ENCODE results near the gene UNC50.
"Not testable (repeated sequence)": the region's sequence is repeated elsewhere in the genome, so short reads cannot be mapped to it uniquely, and the experiment has no call there.

The UNC50 gene

DNA sequence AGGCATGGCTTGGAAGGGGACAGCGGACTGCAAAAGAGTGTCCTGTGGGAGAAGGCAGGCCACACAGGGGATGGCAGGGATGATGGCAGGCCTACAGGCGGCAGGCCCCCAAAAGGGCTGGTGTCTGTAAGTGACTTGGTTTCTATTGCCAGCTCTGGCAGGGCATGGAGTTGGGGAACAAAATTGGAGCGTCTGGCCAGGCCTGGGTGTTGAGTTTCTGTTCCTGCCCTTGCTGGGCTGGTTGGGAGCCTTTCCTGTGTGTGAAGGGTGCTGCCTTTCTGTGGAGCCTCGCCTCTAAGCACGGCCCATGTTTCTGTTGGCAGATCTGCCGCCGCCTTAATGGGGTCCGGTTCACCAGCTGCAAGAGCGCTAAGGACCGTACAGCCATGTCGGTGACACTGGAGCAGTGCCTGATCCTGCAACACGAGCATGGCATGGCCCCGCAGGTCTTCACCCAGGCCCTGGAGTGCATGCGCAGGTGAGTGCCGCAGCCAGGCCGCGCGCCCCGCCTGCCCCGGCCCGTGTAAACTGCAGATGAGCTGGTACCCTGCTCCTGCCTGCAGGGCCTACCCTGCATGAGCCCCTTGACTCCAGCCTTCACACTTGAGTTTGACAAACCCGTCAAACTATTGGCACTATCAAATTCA lies 31.6 kb upstream of the UNC50 start:
- no peak for DNase-seq (ENCODE audit: low spot score)

DNA sequence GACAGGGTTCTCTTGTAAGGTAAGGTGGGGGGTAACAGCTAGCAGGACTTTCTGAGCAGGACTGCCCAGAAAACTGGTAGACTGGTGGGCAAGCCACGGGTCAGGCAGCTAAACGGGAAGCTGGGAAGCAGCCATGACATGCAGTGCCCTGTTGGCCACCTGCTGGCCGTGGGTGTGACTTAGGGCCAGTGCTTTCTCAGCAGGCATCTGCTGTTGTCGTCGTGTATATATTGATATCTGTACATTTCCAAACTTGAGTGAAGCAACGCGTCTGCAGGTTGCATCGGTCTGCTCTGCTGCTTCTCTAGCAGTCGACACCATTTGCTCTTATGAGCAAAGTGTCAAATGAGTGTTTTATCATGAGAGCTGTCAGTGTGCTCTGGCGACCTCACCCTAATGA lies 31.1 kb upstream of the UNC50 start:
- no peak for DNase-seq (ENCODE audit: low spot score)

DNA sequence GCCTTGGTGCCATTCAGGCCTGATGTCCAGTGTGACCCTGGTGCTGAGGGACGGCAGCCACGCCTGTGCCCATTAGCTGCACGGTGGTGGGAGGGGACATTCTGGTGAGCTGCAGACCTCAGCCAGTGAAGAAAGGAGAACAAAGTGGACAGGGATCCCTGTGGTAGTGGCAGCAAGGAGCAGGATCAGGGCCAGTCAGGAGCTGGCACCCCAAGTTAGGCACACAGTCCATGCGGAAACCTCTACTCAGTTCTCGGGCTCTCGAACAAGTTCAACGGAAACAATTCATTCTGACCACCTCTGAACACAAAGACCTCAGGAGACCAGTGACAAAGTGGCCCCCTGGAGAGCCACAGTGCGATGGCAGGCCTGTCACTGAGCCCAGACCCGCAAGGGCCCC lies 30.2 kb upstream of the UNC50 start:
- no peak for DNase-seq (ENCODE audit: low spot score)

DNA sequence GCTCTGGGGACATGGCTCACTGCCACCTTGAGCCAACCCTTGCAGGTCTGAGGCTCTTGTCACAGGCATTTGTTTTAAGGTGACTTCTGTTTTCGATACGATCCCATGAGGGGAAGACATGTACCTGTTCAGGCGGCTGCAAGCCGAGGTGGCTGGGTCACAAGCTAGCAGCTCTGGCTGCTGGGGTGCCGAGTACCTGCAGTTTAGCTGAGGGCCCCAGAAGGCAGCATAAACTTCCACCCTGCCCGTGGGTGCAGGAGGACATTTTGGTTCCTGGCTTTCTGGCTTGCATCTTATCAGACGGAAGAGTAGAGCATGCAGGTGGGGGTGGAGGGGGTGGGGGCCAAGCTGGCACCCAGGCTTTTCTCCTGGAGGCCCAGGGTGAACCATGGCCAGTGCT lies 28.5 kb upstream of the UNC50 start:
- DNase-seq (ENCODE audit: low spot score), result no peak

DNA sequence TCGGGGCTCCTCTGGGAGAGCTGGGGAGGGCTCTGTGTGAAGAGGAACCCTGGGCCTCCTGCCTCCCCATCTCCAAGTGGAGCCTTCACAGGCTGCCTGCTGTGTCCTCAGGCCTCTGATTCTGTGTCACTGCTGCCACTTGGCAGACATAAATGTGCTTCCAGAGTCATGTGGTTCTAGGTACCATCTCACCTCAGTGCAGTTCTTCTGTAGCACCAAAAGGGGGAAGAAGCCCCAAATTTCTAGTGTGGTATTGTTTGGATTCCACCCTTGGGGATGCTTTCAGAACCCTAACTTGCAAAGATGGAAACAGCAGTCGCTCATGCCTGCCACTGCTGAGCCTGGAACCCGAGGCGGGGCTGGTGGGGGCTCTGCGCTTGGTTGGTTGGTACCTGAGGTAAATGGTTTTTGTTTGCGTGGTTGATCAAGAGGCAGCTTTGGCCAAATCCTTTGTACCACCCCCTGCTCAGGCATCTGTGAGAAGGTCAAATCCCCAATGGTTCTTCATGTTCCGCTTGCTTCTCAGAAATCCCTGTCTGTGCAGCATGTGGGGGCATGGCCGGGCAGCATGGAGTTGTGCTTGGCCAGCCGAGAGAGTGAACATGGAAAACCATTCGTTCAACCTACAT lies 27.6 kb upstream of the UNC50 start:
- no peak for DNase-seq (ENCODE audit: low spot score)

DNA sequence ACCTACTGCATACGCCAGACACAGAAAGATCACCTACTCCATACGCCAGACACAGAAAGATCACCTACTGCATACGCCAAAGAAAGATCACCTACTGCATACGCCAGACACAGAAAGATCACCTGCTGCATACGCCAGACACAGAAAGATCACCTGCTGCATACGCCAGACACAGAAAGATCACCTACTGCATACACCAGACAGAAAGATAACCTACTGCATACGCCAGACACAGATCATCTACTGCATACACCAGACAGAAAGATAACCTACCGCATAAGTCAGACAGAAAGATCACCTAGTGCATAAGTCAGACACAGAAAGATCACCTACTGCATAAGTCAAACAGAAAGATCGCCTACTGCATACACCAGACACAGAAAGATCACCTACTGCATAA lies 25.9 kb upstream of the UNC50 start:
- no peak for DNase-seq (ENCODE audit: low spot score)

DNA sequence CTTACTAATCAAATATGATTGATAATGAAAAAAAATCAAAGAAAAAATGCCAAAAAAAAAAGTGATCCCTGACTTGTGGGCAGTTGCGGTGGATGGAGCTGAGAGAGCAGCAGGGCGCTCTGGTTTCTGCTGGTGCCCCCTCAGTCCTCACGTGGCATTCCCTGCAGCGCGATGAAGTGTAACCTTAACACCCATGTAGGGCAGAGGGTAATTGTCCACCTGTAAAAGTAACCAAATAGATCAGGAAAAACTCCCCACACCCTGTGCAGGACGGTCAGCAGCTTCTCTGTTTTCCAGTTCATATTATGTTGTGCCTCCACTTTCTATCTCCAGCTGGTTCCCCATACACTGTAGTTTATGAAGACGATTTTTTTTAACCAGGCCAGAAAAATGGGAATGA lies 25.1 kb upstream of the UNC50 start:
- no peak for DNase-seq (ENCODE audit: low spot score)

DNA sequence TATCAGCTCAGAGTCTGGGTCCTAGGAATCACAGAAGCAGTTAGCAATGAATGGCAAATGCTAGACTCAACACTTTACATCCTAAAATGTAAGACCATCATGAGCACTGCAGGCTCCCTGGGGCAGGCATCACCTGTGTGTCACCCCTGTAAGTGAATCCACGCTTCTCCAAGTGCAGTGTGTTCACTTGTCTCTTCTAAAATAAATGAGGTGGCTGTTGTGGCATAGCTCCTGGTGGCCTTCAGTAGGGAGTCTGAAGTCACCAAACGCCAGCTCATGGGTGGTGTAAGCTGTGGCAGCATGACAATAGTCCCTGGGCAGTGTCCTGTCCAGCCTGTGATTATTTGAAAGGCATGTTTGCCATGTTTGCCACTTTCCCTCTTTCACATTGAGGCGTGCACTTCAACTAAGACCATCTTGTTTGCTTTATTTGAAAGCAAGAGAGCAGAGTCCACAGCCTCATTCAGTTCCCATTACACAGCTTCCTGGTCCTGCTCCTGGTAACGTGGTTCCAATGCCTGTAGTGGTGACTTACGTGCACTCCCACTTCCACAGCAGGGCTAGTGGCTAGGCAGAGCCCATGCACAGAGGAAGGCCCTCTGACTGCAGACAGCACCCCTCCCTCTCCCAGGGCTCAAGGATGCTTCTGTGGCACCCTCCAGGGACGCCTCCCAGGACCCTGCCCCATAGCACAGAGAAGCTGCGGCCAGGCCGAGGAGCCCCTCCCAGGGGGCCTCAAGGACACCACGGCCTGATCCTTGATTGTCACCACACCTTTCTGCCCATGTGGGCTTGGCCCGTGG lies 24.4 kb upstream of the UNC50 start:
- DNase-seq (ENCODE audit: low spot score), result no peak

DNA sequence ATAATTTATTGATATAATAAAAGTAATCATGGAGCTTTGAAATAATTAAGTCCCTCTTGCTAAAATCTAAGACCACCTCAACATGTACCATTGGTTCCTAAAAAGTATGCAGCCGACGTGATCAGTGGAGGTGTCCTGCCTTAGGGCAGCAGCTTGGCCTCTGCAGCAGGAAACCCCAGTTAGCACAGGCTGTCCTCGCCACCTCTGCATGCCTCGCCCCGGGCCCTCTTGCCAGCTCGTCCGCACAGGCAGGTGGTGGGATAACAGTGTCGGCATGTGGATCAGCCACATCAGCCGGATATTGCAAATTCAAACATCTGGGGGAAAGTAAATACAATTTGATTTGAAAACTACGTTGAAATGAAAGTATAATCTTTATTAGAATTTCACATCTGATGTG lies 23.0 kb upstream of the UNC50 start:
- no peak for DNase-seq (ENCODE audit: low spot score)

DNA sequence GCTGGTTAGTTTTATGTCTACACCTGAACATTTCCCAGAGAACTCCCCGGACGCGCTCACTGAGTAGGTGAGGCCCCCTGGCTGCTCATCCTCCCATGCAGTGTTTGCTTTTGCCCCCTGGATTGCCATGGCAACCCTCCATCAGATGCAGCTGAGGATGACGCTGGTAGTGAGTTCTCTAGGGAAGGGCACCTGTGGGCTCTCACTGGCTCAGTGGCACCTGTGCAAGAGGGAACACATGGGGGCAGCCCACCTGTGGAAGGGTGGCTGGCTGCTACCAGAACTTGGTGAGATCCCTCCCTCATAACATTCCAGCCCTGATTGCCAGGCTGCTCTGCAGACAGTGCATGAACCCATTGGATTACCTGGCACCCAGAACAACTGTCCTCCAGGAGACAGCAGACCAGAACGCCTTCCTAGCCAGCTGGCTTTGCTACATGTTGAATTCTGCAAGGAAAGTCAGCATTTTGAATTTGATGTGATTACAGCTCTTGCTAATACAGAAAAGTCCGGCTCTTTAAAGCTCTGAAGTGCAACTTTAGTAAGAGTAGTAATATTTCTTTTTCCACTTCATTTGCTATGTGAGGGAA lies 21.7 kb upstream of the UNC50 start:
- no peak for DNase-seq (ENCODE audit: low spot score)

DNA sequence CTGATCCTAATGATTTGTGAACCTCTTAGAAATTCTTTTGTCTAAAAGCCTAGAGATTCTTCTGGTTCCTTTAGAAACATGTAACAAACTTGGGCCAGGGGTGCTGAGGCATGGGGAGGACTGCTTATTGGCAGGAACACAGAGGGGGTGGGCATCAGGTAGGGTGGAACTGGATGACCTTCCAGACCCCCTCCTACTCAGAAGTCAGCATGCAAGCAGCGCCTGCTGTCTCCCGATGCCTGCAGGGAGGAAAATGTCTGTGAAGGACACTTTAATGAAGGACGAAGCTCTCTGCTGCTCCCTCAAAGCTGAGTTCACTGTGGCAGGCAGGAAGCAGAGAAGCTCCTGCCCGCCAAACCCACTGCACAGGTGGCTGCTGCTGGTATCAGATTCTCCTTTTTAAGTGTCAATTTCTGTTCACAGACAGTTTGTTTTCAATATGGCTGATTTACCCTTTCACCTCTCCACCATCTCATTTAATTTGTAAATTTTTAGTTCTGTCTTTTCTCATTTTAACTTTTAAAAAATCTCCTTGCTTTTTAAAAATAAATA lies 19.4 kb upstream of the UNC50 start:
- no peak for DNase-seq (ENCODE audit: low spot score)

DNA sequence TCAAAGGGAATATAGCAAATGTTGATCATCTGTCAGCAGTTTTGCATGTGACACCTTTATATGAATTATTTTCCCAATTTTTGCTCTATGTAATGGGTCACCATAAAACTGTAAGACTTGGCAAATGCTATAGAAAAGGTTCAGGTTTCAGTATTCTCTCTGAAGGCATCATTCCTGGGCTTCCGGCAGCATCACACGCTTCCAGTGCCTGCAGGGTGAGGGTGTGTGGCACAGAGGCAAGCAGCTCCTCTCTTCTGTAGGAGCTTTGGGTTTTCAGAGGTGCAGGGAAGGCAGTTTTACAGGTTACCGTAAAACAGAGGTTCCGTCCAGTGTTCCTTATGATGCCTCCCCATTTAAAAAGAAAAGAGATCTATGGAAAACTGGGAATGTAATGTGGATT lies 18.9 kb upstream of the UNC50 start:
- no peak for DNase-seq (ENCODE audit: low spot score)

DNA sequence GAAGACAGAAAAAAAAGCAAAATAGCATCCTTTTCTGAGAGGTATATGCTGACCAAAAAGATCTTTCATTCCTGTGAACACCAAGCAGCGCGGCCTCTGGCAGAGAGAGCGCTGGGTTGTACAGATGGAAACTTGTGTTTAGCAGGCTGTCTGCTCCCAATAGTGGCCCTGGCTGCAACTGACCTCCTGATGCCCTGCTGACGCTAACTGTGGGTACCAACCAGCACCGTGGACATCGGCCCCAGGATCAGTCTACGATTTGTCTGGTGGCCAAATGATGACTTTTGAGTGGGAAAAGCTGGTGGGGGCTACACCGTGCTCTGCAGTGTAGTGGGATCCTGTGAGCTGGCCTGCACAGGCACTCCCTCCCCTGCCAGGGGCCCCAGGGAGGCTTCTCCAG lies 15.8 kb upstream of the UNC50 start:
- DNase-seq (ENCODE audit: low spot score), result no peak

DNA sequence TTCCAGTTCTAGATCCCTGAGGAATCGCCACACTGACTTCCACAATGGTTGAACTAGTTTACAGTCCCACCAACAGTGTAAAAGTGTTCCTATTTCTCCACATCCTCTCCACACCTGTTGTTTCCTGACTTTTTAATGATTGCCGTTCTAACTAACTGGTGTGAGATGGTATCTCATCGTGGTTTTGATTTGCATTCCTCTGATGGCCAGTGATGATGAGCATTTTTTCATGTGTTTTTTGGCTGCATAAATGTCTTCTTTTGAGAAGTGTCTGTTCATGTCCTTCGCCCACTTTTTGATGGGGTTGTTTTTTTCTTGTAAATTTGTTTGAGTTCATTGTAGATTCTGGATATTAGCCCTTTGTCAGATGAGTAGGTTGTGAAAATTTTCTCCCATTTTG lies 13.7 kb upstream of the UNC50 start:
- DNase-seq (ENCODE audit: low spot score), result not testable (repeated sequence)

DNA sequence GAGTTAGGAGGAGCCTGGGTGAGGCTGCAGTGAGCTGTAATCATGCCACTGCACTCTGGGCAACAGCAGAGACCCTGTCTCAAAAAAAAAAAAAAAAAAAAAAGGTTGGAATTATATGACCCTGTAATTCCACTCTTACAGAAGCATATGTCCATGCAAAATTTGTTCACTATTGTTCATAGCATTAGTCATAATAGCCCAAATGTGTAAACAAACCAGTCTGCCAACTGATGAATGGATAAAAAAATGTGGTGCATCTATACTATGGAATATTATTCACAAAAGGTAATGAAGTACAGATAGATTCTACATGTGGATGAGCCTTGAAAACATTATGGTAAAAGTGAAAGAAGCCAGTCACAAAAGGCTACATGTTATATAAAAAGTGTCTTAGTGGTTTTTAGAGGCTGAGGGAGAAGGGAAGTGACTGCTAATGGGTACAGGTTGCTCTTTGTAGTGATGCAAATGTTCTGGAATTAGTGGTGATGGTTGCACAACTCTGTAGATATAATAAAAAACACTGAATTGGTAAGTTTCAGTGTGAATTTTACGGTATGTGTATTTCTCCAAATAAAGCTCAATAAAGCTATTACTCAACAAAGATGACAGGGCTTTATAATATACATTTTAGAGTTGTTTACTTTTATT lies 9.5 kb upstream of the UNC50 start:
- no peak for DNase-seq (ENCODE audit: low spot score)

DNA sequence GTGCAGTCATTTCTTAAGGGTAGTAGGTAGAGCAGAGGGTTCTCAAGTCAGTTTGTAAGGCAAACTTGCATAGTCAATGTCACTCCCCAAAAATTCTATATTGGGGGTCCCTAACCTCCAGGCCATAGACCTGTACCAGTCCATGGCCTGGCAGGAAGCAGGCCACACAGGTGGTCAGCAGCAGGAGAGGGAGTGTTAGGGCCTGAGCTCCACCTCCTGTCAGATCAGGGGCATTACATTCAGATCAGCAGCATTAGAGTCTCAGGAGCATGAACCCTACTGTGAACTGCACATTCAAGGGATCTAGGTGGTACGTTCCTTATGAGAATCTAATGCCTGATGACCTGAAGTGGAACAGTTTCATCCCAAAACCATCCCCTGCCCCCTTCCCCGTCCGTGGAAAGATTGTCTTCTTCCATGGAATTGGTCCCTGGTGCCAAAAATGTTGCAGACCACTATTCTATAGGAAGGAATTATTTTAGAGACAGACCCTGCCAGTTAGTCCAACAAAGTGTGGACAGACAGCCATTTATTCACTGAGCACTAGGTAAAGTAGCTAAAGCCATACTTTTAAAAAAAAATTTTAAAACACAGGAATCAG lies 6.8 kb upstream of the UNC50 start:
- DNase-seq (ENCODE audit: low spot score), result peak; percentile 24

DNA sequence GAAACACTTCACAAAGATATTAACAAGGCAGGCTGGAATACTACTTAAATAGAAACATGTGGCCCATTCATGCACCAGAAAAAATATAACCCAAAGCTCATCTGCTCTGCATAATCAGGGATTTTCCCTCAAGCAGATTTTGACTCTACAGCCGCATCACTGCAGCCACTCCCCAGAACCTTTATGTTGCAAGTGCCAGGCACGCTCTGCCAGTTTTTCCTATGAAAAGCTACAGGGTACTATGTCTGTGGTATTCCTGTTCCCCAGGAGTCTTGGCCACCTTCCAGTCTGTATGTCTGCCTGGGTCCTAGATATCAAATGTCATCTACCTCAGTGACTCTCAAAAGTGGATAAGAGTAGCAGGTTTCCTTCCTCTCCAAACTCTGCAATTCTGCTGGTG lies 3.8 kb upstream of the UNC50 start:
- DNase-seq (ENCODE audit: low spot score), result no peak

DNA sequence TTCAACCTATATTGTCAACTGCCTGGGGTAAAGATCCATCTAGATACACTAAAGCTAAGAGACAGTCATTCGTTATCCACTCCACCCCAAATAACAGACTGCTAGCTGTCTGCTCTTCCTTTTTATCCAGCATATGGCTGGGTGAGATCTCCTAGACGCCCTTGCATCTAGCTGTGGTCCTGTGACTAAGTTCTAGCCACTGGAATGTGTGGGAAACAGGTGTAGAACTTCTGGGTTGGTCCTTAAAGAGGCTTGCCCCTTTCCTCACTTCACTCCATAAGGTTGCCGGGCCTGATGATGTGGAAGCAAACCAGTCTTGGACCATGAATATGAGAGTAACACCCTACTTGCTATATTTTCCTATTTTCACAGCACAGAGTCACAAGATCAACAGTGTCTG lies 3.3 kb upstream of the UNC50 start:
- no peak for DNase-seq (ENCODE audit: low spot score)

DNA sequence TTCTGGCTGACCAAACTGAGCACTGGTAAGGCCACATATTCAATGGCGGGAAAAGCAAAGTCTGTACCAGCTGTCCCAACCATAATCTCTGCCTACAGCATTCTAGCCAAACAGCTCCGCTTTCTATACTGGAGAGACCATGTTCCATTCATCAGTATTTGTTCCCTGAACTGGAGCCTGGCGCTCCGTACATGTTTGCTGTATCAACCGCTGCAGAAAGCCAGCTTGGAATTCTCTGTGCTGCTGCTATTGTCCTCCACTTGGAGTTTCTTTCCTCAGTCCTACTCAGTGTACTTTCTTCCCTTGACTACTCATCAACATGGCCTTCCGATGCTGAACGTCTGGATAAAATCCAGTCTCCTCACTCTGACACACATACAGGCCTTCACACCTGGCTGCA lies 2.0 kb upstream of the UNC50 start:
- no peak for DNase-seq (ENCODE audit: low spot score)

DNA sequence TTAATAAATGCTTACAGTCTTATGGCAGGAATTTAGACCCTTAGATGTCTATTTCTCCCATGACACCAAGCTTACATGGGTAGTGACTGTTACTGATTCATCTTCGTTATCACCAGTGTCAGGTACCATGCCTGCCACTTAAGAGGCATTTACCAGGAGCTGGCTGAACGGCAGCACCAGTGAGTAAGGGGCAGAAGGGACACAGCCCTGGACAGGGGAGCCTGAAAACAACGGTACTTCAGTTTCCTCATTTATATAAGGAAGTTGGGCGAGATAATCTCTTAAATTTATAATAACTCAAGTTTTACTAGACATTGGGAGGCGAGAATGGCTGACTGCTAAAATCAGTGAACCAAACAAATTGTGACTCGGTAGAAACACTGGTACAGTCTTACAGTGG lies 1.3 kb upstream of the UNC50 start:
- DNase-seq (ENCODE audit: low spot score), result no peak

DNA sequence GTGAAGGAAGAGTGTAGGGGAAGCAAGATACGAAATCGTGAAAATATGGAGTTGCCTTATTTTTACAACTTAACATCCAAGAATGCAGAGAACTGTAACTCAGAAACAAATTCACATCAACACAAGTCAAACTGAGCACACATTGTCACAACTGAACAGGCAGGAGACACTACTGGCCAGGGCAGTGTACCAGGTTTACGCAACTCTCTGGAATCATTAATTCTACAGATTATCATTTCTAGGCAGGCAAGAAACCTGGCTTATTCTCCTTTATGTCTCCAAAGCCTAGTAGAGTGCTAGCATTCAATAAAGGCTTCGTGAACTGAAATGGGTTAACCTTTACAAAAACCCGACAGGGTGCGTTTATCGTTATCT lies 661 bp upstream of the UNC50 start:
- DNase-seq (ENCODE audit: low spot score), result no peak
